Endodermal cell (in vitro differentiated cells): ENCODE measurements around the gene CLEC16A. TPM values are rescaled to one million over a fixed set of nuclear protein-coding genes. Genes with fewer than 3 reads are reported as not detected.
A peak's percentile ranks its signal among the peaks of the same experiment; 100 is the strongest.

Experiments
- DNase-seq: peaks from one replicate; pipeline ENCODE4 v3.0.0-alpha.2; 2017
- H3K27ac ChIP-seq: 2 replicates; pipeline ENCODE4 v1.5.1; 2013; ENCODE audit warnings: mild to moderate bottlenecking, low read depth, low read length, moderate library complexity
- H3K27me3 ChIP-seq: 2 replicates; pipeline ENCODE4 v1.6.1; 2013; ENCODE audit warnings: mild to moderate bottlenecking, low read length, moderate library complexity; ENCODE audit not compliant: insufficient read depth, control insufficient read depth, poor library complexity, severe bottlenecking
- H3K36me3 ChIP-seq: 2 replicates; pipeline ENCODE4 v1.7.0; 2013; ENCODE audit warnings: mild to moderate bottlenecking, low read length, moderate library complexity; ENCODE audit not compliant: control insufficient read depth, insufficient read depth
- H3K4me1 ChIP-seq: one replicate; pipeline ENCODE4 v1.7.0; 2013; ENCODE audit warnings: low read length; ENCODE audit not compliant: control insufficient read depth, insufficient read depth
- H3K4me3 ChIP-seq: 2 replicates; pipeline ENCODE4 v1.5.1; 2013; ENCODE audit warnings: mild to moderate bottlenecking, low read length, moderate library complexity
- H3K9ac ChIP-seq: 2 replicates; pipeline ENCODE4 v1.6.1; 2013; ENCODE audit warnings: mild to moderate bottlenecking, low read length, moderate library complexity; ENCODE audit not compliant: poor library complexity, severe bottlenecking; ENCODE audit errors: extremely low read depth
- H3K9me3 ChIP-seq: 2 replicates; pipeline ENCODE4 v1.6.1; 2013; ENCODE audit warnings: mild to moderate bottlenecking, low read length, moderate library complexity; ENCODE audit not compliant: control insufficient read depth
- H3K27ac Mint-ChIP-seq: 2 replicates; pipeline ENCODE4 v1.8.0; 2020; ENCODE audit warnings: mixed read lengths
- H3K27me3 Mint-ChIP-seq: 2 replicates; pipeline ENCODE4 v1.8.0; 2021; ENCODE audit warnings: mild to moderate bottlenecking, mixed read lengths; ENCODE audit not compliant: insufficient read depth
- H3K36me3 Mint-ChIP-seq: 2 replicates; pipeline ENCODE4 v1.8.0; 2020; ENCODE audit warnings: low read depth, mixed read lengths
- H3K4me1 Mint-ChIP-seq: 2 replicates; pipeline ENCODE4 v1.8.0; 2020; ENCODE audit warnings: mixed read lengths
- H3K4me3 Mint-ChIP-seq: 2 replicates; pipeline ENCODE4 v1.8.0; 2020; ENCODE audit warnings: mild to moderate bottlenecking, moderate library complexity, mixed read lengths
- H3K9me3 Mint-ChIP-seq: 2 replicates; pipeline ENCODE4 v1.8.0; 2020; ENCODE audit warnings: mild to moderate bottlenecking, mixed read lengths
- CTCF ChIP-seq: fragments of 200-600 bp; sonication (generic); conservative IDR thresholded peaks from 2 replicates; pipeline ENCODE4 v1.5.0; 2021; ENCODE audit warnings: antibody characterized with exemption, mild to moderate bottlenecking
- WGBS, 2 experiments: methylation state at CpG; one replicate each; pipeline versions ENCODE4 v1.1.5 to v1.1.7; 2013; ENCODE audit warnings: missing lambda C conversion rate in 2 of 2, mixed read lengths in 1 of 2; ENCODE audit not compliant: insufficient coverage in 1 of 2, insufficient read length in 1 of 2; 5-methylcytosine and 5-hydroxymethylcytosine counted together
- total RNA-seq, 2 donors: library from RNA; stranded (reverse); fragmentation: NEBNext Ultra II Directional in 1 of 2; extraction: Animal tissue kit (Norgen Biotek cat#: 25700) in 1 of 2; gene quantifications; 2 replicates in 1 of 2; 3 replicates in 1 of 2; pipeline ENCODE4 v1.2.1, GENCODE V29; 2021

CLEC16A gene
- total RNA-seq, 2 donors from 2014 or later, result 19.5 to 28.3 TPM

DNA sequence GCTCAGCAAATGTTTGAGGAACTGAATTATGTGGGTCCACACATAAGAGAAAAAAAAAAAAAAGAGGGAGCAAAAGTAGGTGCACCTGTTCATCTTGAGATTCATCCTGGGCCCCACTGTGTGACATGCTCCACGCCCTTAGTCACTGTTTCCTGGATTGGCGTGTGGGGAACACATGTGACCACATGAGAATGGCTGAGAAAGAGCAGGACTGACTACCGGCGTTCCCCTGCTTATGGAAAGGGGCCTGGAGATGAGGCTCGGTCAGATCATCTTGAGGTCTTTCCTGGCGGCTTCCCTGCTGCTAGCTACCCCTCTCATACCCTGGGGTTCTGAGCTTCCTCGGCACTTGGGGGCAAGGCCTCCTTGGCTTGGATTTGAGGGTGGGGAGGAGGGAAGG, 6.0 kb upstream of the CLEC16A start:
- Histone ChIP-seq H3K27me3 (no peaks in the 10 kb centered on the region), H3K9me3 (no peaks in the 10 kb centered on the region), H3K4me3 (no peak overlapping the region), H3K36me3 (peaks cover 14% of the 10 kb centered on the region), H3K9ac (no peak overlapping the region), H3K4me1 (peaks cover 14% of the 10 kb centered on the region), H3K27ac (no peak overlapping the region)
- H3K9me3 Mint-ChIP-seq, result no peaks in the 10 kb centered on the region
- H3K4me3 Mint-ChIP-seq, result no peak overlapping the region
- peaks cover 20% of the 10 kb centered on the region for H3K36me3 Mint-ChIP-seq
- H3K4me1 Mint-ChIP-seq, result peaks cover 27% of the 10 kb centered on the region
- TF ChIP-seq CTCF, result no peak
- 93 to 94% methylated on average over 2 to 6 of the region's 7 CpGs for WGBS, 2 experiments
- no peak for DNase-seq
- no peaks in the 10 kb centered on the region for H3K27me3 Mint-ChIP-seq
- no peak overlapping the region for H3K27ac Mint-ChIP-seq

GRCh38 chr16:10938796-10939648, 5.3 kb upstream of the CLEC16A start:
- Histone ChIP-seq H3K36me3 (peaks cover 9% of the 10 kb centered on the region), H3K4me1 (peaks cover 14% of the 10 kb centered on the region), H3K9ac (no peak overlapping the region), H3K27me3 (no peaks in the 10 kb centered on the region), H3K4me3 (peak overlapping the region; percentile 86), H3K9me3 (no peaks in the 10 kb centered on the region), H3K27ac (no peak overlapping the region)
- Mint-ChIP-seq H3K36me3 (peaks cover 17% of the 10 kb centered on the region), H3K27me3 (no peaks in the 10 kb centered on the region), H3K4me1 (peaks cover 27% of the 10 kb centered on the region), H3K27ac (no peak overlapping the region), H3K9me3 (no peaks in the 10 kb centered on the region), H3K4me3 (no peak overlapping the region)
- TF ChIP-seq CTCF, result no peak
- 93 to 96% methylated on average over 7 of the region's 7 CpGs for WGBS, 2 experiments
- DNase-seq, result no peak

DNA sequence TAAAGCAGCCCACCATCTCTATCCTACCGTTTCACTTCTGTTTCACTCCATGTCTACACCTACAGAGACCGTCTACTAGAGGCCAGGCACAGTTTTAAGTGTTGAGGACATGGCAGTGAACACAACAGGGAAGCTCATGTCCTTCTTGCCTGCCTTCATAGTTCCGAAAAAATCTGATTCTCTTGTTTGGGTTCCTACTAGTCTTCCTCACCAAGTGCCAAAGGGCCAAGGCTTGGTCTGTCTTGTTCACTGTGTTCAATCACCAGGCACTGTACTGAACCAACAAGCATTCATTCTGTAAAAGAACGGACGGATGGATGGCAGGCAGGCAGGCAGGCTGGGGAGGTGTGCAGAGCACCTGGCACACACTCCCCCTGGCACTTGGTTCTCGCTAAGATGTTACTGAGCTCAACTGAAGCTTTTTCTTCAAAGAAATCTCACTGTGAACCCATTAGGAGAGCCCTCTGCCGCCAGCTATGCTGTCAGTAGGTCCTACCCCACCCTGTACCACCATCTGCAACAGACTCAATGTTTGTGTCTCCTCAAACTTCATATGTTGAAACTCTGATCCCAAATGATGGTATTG, 4.6 kb upstream of the CLEC16A start:
- Mint-ChIP-seq H3K4me1 (peaks cover 27% of the 10 kb centered on the region), H3K4me3 (peak overlapping the region; percentile 87), H3K9me3 (no peaks in the 10 kb centered on the region), H3K36me3 (peaks cover 14% of the 10 kb centered on the region), H3K27me3 (no peaks in the 10 kb centered on the region), H3K27ac (no peak overlapping the region)
- Histone ChIP-seq H3K9me3 (no peaks in the 10 kb centered on the region), H3K27ac (no peak overlapping the region), H3K27me3 (no peaks in the 10 kb centered on the region), H3K4me1 (peaks cover 14% of the 10 kb centered on the region), H3K36me3 (peaks cover 9% of the 10 kb centered on the region), H3K4me3 (peak overlapping the region; percentile 86), H3K9ac (no peak overlapping the region)
- 93 to 94% methylated on average over 7 of the region's 7 CpGs for WGBS, 2 experiments
- TF ChIP-seq CTCF, result no peak
- no peak for DNase-seq
